Measurements from ENCODE around the gene PRKCD.

PRKCD gene

GRCh38 chr3:53157974-53158580 is 2.9 kb upstream of the PRKCD start:
- FAIRE-seq, result no peak

GRCh38 chr3:53158765-53159155 is 2.2 kb upstream of the PRKCD start:
- no peak for FAIRE-seq

GRCh38 chr3:53159156-53160060 is 1.6 kb upstream of the PRKCD start:
- no peak for FAIRE-seq

GRCh38 chr3:53160061-53160659 is 849 bp upstream of the PRKCD start:
- FAIRE-seq, result no peak

GRCh38 chr3:53161450-53161819 is 426 bp downstream of the PRKCD start:
- no peak for FAIRE-seq

- FAIRE-seq, result no peak
Observed at GRCh38 chr3:53161820-53162671, 1.0 kb downstream of the PRKCD start.

- no peak for FAIRE-seq
Observed at GRCh38 chr3:53162672-53163443, 1.8 kb downstream of the PRKCD start.

- FAIRE-seq, result no peak
Observed at GRCh38 chr3:53163444-53164387, 2.7 kb downstream of the PRKCD start.

GRCh38 chr3:53164911-53165310 is 3.9 kb downstream of the PRKCD start:
- no peak for FAIRE-seq

GRCh38 chr3:53166206-53166605 is 5.2 kb downstream of the PRKCD start:
- FAIRE-seq, result no peak

GRCh38 chr3:53166781-53167291 is 5.8 kb downstream of the PRKCD start:
- FAIRE-seq, result no peak

- no peak for FAIRE-seq
Observed at GRCh38 chr3:53167418-53168174, 6.6 kb downstream of the PRKCD start.

GRCh38 chr3:53168175-53168923 is 7.3 kb downstream of the PRKCD start:
- FAIRE-seq, result no peak

- FAIRE-seq, result no peak
Observed at GRCh38 chr3:53169045-53169831, 8.2 kb downstream of the PRKCD start.

GRCh38 chr3:53169832-53170324 is 8.9 kb downstream of the PRKCD start:
- FAIRE-seq, result no peak

GRCh38 chr3:53170325-53171063 is 9.5 kb downstream of the PRKCD start:
- FAIRE-seq, result no peak

- FAIRE-seq, result no peak
Observed at GRCh38 chr3:53171064-53171418, 10.0 kb downstream of the PRKCD start.
